ACC112 (cell line): ENCODE results near the gene MAP1LC3A.

Experiments used
- H2AFZ ChIP-seq: fragments of 200-600 bp; sonication (generic); one replicate; pipeline ENCODE4 v1.6.0; 2017; ENCODE audit warnings: antibody characterized with exemption, low read length; ENCODE audit not compliant: unreplicated experiment
- H3K27ac ChIP-seq: fragments of 200-600 bp; sonication (generic); 2 replicates; pipeline ENCODE4 v1.5.1; 2014; ENCODE audit warnings: low read depth, mild to moderate bottlenecking, antibody characterized with exemption, low read length, moderate library complexity
- H3K27me3 ChIP-seq: fragments of 200-600 bp; sonication (generic); 2 replicates; pipeline ENCODE4 v1.6.1; 2014; ENCODE audit warnings: mild to moderate bottlenecking, antibody characterized with exemption, low read length, moderate library complexity, mixed read lengths; ENCODE audit not compliant: insufficient read depth
- H3K36me3 ChIP-seq: fragments of 200-600 bp; sonication (generic); 2 replicates; pipeline ENCODE4 v1.6.1; 2016; ENCODE audit warnings: mild to moderate bottlenecking, antibody characterized with exemption, low read length, moderate library complexity, mixed read lengths; ENCODE audit not compliant: insufficient read depth
- H3K4me1 ChIP-seq: fragments of 200-600 bp; sonication (generic); one replicate; pipeline ENCODE4 v1.6.1; 2016; ENCODE audit warnings: low read length, mixed read lengths; ENCODE audit not compliant: insufficient read depth, unreplicated experiment, control insufficient read depth
- H3K4me3 ChIP-seq: fragments of 200-600 bp; sonication (generic); 2 replicates; pipeline ENCODE4 v1.5.1; 2014; ENCODE audit warnings: mild to moderate bottlenecking, low read depth, low read length
- H3K79me2 ChIP-seq: fragments of 200-600 bp; sonication (generic); one replicate; pipeline ENCODE4 v1.6.0; 2016; ENCODE audit warnings: low read length; ENCODE audit not compliant: control insufficient read depth, unreplicated experiment, insufficient read depth

The MAP1LC3A gene

GRCh38 chr20:34529742-34530141 lies 28.8 kb upstream of the MAP1LC3A start:
- H3K27ac ChIP-seq = no peak overlapping the region
- H3K4me3 ChIP-seq = no peak overlapping the region
- H2AFZ ChIP-seq = no peak overlapping the region
- peaks cover 20% of the 10 kb centered on the region for H3K4me1 ChIP-seq
- H3K27me3 ChIP-seq = no peaks in the 10 kb centered on the region
- peaks cover 25% of the 10 kb centered on the region for H3K79me2 ChIP-seq
- H3K36me3 ChIP-seq = peaks cover 34% of the 10 kb centered on the region

- Histone ChIP-seq H3K4me3 (no peak overlapping the region), H3K79me2 (peaks cover 19% of the 10 kb centered on the region), H3K27me3 (no peaks in the 10 kb centered on the region), H2AFZ (no peak overlapping the region), H3K36me3 (peaks cover 40% of the 10 kb centered on the region), H3K27ac (no peak overlapping the region), H3K4me1 (peaks cover 14% of the 10 kb centered on the region)
These were observed 28.2 kb upstream of the MAP1LC3A start for GRCh38 chr20:34530342-34530741.

- Histone ChIP-seq H3K4me1 (peaks cover 4% of the 10 kb centered on the region), H3K36me3 (peaks cover 41% of the 10 kb centered on the region), H3K27ac (no peak overlapping the region), H3K27me3 (no peaks in the 10 kb centered on the region), H3K4me3 (no peak overlapping the region), H3K79me2 (peaks cover 15% of the 10 kb centered on the region), H2AFZ (no peak overlapping the region)
These were observed 26.8 kb upstream of the MAP1LC3A start for GRCh38 chr20:34531608-34532265.

- H3K27me3 ChIP-seq = no peaks in the 10 kb centered on the region
- no peak overlapping the region for H2AFZ ChIP-seq
- no peaks in the 10 kb centered on the region for H3K4me1 ChIP-seq
- H3K36me3 ChIP-seq = peaks cover 37% of the 10 kb centered on the region
- H3K79me2 ChIP-seq = peaks cover 10% of the 10 kb centered on the region
- no peak overlapping the region for H3K27ac ChIP-seq
- no peak overlapping the region for H3K4me3 ChIP-seq
These were observed 26.2 kb upstream of the MAP1LC3A start for GRCh38 chr20:34532320-34532719.

GRCh38 chr20:34532756-34533155 lies 25.8 kb upstream of the MAP1LC3A start:
- no peaks in the 10 kb centered on the region for H3K4me1 ChIP-seq
- H3K36me3 ChIP-seq = peaks cover 32% of the 10 kb centered on the region; the same call in 1 of the 2 replicates

GRCh38 chr20:34534391-34535165 lies 23.9 kb upstream of the MAP1LC3A start:
- peaks cover 32% of the 10 kb centered on the region; the same call in 1 of the 2 replicates for H3K36me3 ChIP-seq
- H3K4me1 ChIP-seq = no peaks in the 10 kb centered on the region
- no peaks in the 10 kb centered on the region for H3K27me3 ChIP-seq
- no peak overlapping the region for H3K4me3 ChIP-seq
- H3K27ac ChIP-seq = no peak overlapping the region
- no peak overlapping the region for H2AFZ ChIP-seq
- H3K79me2 ChIP-seq = peaks cover 3% of the 10 kb centered on the region

More at GRCh38 chr20:34532756-34533155, 25.8 kb upstream of the MAP1LC3A start:
- no peak overlapping the region for H2AFZ ChIP-seq
- H3K4me3 ChIP-seq = no peak overlapping the region
- no peaks in the 10 kb centered on the region for H3K27me3 ChIP-seq
- peaks cover 6% of the 10 kb centered on the region for H3K79me2 ChIP-seq
- H3K27ac ChIP-seq = no peak overlapping the region

GRCh38 chr20:34535301-34535840 lies 23.1 kb upstream of the MAP1LC3A start:
- Histone ChIP-seq H3K4me1 (no peaks in the 10 kb centered on the region), H3K27me3 (no peaks in the 10 kb centered on the region), H3K4me3 (no peak overlapping the region), H2AFZ (no peak overlapping the region), H3K36me3 (peaks cover 25% of the 10 kb centered on the region; the same call in 1 of the 2 replicates), H3K79me2 (peaks cover 3% of the 10 kb centered on the region), H3K27ac (no peak overlapping the region)

- peaks cover 3% of the 10 kb centered on the region for H3K79me2 ChIP-seq
- H3K4me1 ChIP-seq = no peaks in the 10 kb centered on the region
- H3K27ac ChIP-seq = no peak overlapping the region
- H3K36me3 ChIP-seq = peaks cover 24% of the 10 kb centered on the region; the same call in 1 of the 2 replicates
- no peak overlapping the region for H3K4me3 ChIP-seq
- no peaks in the 10 kb centered on the region for H3K27me3 ChIP-seq
- H2AFZ ChIP-seq = no peak overlapping the region
These were observed 22.7 kb upstream of the MAP1LC3A start for GRCh38 chr20:34535857-34536256.

- Histone ChIP-seq H2AFZ (no peak overlapping the region), H3K27ac (no peak overlapping the region), H3K4me1 (no peaks in the 10 kb centered on the region), H3K36me3 (peaks cover 27% of the 10 kb centered on the region; the same call in 1 of the 2 replicates), H3K79me2 (peaks cover 3% of the 10 kb centered on the region), H3K4me3 (no peak overlapping the region), H3K27me3 (no peaks in the 10 kb centered on the region)
These were observed 21.6 kb upstream of the MAP1LC3A start for GRCh38 chr20:34536798-34537394.

- H3K4me3 ChIP-seq = no peak overlapping the region
- no peaks in the 10 kb centered on the region for H3K79me2 ChIP-seq
- no peaks in the 10 kb centered on the region for H3K27me3 ChIP-seq
- H3K27ac ChIP-seq = no peak overlapping the region
- peaks cover 24% of the 10 kb centered on the region; the same call in 1 of the 2 replicates for H3K36me3 ChIP-seq
- H3K4me1 ChIP-seq = no peaks in the 10 kb centered on the region
- no peak overlapping the region for H2AFZ ChIP-seq
These were observed 20.9 kb upstream of the MAP1LC3A start for GRCh38 chr20:34537651-34538050.
